DMS114 treated with DMSO at 0.1 percent for 48 hours (cell line): ENCODE results near the gene SLC1A4.
"Not testable (repeated sequence)": the region's sequence is repeated elsewhere in the genome, so short reads cannot be mapped to it uniquely, and the experiment has no call there.

Experiments used
- DNase-seq: peaks from one replicate; lab custom pipeline; 2025; ENCODE audit not compliant: unreplicated experiment; lab: John Stamatoyannopoulos, UW

Gene SLC1A4

DNA sequence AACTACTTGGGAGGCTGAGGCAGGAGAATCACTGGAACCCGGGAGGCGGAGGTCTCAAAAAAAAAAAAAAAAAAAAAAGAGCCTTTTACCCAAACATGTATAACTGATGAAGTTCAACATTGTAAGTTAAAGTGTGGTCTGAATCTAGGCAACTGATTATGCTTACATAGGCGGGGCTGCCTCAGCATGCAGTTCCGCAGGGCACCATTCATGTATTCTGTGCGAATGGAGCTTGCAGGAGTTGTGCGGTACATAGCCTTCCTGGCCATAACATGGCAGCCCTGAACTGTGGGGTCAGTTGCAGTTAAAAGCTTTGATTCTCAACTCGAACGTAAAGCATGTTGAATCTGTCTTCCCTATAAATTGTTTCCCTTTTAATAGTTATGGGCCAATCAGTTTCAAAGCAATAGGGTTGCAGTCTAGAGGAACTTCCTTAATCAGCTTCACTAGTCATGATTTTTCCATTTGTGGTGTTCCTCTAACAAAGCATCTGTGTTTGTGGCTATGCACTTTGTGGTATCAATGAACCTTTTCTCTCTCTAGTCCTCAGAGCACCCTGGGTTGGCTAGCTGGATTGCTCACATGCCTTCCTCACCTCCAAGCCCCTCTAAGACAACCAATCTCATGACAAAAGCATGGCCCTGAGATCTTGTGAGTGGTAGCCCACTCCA is 36.4 kb downstream of the SLC1A4 start:
- DNase-seq, result no peak

DNA sequence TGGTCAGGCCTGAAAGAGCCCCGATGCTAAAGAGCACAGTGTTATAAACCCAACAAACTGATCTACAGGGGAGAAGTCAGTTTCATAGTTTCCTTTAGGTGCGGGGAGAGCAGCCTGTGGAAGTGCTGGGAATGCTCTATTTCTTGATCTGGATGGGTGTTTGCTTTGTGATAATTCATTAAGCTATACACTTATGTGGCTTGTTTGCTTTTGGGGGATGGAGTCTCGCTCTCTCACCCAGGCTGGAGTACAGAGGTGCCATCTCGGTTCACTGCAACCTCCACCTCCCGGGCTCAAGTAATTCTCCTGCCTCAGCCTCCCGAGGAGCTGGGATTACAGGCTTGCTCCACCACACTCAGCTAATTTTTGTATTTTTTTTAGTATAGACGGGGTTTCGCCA is 37.0 kb downstream of the SLC1A4 start:
- no peak for DNase-seq

DNA sequence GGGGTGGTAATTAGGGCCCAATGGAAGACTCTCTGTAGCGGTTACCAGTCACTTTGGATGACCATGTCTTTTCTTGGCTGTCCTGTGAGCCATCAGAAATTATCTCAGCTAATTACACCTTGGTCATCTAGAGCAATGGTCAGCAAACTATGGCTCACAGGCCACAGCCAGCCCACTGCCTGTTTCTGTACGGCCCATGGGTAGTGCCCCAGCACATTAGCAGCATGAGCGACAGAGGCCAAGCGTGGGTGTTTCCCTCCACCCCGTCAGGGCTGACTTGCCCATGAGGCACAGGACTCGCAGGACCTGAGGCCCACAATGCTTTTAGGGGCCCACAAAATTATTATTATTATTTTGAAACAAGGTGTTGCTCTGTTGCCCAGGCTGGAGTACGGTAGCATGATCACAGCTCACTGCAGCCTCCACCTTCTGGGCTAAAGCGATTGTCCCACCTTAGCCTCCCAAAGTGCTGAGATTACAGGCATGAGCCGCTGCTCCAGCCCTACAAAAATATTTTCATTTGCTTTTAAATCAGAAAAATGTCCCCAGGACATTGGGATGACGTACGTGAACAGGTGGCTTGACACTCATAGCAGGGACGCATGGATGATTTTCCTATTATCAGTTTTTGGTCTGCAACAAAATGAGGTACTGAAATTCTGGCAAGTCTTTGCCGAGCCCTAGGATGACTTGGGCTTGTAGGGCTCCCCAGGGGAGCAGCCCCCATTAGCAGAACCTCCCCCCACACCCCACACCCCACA is 37.7 kb downstream of the SLC1A4 start:
- no peak for DNase-seq

DNA sequence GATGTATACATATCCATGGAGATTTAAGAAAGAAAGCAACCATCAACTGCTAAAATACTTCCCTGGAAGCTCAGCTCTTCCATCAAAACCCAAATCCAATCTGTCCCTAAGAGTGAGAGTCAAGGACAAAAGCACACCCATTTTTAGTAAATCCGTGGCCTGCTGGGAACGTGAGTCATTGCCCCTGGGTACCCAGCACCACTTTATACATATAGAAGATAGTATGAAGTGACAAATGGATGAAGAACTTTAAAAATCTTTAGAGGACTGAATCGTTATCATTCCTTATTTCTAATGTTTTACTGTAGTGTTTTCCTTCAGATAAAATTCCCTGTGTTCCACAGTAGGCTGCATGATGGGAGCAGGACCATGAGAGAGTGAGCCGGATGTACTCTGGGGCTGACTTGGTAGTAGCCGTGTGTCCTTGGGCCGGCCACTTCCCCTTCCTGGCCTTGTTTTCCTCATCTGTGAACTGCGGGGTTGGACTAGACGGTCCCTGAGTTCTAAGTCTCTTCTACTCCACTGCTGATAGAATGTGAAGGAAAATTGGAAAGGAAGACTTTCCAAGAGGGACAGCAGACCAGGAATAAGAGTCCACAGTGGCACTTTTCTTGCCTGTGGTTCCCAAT is 38.5 kb downstream of the SLC1A4 start:
- DNase-seq, result no peak

DNA sequence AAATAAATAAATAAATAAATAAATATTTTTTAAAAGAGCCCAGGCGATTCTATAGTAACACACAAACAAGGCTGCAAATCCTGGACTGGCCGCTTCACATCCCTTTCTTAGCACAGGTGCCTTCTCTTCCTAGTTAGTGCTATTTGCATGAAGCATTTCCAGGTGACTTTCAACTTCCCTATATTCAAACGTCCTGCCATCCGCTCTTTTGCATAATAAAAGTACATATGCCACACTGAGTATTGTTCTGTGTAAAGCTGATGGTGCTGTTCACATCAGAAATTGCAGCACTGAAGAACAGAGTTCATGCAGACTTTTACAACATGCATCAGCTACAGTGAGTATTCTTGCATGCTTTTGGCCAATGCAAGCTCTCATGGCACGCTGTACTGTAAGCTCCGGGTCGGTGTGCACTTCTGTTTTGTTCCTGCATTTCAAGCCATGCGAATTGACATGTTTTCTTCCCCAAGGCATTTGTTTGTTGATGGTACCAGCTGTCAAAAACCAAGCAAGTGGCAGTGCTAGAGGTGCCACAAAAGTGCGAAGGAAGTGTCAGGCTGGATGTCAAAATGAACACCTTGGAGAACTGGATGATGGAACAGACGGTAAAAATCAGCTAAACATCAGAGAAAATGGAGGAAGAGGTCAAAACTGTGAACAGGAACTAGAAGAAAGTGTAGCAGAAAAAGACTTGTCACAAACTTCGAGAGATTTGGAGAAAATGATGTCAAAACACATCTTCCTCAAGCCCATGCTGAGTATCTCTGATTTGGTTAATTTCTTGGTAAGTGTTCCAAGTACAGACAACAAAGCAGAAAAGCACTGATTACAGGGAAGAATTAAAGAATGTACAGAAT is 41.5 kb downstream of the SLC1A4 start:
- DNase-seq, result no peak

- DNase-seq, result no peak
Measured at GRCh38 chr2:65031341-65032018, 42.3 kb downstream of the SLC1A4 start.

DNA sequence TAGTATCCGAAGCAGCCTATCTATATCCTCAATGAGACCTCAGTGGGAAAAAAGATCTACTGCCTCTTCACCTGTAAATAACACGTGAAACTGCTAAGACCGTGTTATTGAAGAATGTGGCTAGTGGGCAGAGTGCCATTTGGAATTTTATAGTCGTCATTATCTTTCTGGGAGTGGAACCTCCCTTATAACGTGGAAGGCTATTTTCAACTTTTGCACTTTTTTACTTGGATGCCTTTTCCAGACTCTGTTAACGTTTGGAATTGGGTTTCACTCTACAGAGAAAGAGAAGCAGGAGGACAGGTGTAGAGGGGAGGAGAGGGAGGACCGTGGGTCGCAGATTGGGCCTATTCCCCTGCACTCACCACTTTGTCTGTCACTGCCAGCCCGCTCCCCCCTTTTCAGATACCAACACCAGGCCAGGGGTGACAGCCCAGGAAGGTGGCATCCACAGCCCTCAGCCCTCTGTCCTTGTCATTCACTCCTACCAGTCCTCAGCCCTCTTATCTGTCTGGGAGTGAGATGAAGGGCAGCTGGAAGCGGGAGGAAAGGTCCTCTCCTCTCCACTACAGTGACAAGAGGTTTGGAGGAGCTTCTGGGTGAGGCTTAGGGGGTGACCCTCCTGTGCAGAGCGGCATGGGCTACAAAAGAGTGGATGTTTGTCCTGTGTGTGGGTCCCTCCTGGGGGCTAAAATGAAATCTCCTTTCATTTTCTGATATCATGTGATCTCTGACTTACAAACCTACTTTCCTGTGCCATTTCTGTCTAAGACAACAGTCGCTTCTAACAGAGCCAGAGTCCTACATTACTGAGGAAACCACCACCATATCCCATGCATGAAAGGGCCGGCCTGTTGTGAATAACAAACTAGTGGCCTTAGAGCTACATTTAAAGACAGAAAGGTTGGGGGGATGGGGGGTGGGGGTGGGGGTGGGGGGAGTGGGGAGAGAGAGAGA is 43.1 kb downstream of the SLC1A4 start:
- no peak for DNase-seq

DNA sequence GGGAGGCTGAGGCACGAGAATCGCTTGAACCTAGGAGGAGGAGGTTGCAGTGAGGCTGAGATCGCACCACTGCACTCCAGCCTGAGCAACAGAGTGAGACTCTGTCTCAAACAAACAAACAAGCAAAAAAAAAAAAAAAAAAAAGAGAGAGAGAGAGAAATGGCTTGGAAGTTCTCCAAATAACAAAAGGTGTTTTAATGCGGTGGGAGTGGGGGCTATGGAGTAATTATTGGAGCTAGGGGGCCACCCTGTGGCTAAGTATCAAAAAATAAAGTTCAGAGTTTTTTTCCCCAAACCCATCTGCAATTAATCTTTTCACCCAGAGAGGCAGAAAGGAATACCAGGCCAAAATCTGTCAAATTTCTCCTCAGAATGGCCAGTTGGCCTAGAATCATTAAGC is 44.0 kb downstream of the SLC1A4 start:
- no peak for DNase-seq

- DNase-seq, result not testable (repeated sequence)
Measured at GRCh38 chr2:65033667-65034066, 44.5 kb downstream of the SLC1A4 start.

DNA sequence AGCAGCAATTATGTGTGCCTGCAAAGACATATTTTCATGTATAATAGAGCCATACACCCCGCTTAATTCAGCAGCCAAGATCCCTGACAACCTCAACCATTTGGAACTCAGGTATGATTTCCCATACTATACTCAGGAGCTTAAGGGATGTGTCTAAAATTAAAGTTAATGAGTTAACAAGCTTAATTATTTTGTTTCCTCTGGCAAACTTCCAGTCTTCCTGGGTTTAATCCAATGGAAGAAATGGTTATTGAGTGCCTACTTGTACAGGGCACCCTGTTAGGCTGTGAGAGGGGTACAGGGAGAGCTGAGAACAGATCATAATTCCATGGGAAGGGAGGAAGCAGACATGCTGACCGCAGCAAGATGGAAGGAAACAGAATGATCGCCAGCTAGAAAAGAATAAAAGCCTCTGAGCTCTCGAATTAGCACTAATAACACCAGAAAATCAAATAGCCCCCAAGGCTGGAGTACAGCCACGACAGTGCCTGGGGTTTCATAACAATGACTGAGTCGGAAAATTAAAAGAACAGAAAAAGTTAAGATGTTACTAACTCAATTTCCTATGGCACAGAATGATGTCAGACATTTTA is 46.2 kb downstream of the SLC1A4 start:
- DNase-seq, result no peak

- no peak for DNase-seq
Measured at GRCh38 chr2:65037178-65037577, 48.0 kb downstream of the SLC1A4 start.

GRCh38 chr2:65039640-65040039 is 50.4 kb downstream of the SLC1A4 start:
- DNase-seq, result no peak

- peak; percentile 72 for DNase-seq
Measured at GRCh38 chr2:65040400-65041261, 51.4 kb downstream of the SLC1A4 start.

- no peak for DNase-seq
Measured at GRCh38 chr2:65043001-65043400, 53.8 kb downstream of the SLC1A4 start.

DNA sequence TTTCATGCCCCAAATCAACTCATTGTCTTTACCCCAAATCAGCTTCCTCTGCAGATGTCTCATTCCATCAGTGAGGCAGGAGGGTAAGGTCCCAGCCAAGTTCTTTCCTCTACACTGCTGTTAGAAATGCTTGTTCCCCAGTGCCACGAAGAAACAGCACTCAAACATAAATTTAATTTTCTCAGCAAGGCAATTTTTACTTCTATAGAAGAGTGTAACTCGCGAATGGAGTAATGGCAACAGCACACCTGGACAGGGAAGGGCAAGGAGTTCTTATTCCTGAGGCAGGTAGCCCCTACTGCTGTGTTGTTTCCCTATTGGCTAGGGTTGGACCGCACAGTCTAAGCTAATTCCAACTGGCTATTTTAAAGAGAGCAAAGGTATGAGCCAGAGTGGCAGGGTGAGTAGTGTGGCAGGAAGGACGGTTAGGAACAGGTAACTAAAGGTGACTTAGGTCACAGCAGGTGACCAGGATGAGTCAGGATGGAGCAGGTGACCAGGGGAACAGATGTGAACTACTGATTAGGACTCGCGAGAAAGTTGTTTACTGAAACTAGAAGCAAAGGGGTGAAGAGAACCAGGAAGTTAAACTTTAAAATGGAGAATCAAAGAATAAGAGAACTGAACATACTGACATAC is 55.0 kb downstream of the SLC1A4 start:
- no peak for DNase-seq

GRCh38 chr2:65045651-65046050 is 56.5 kb downstream of the SLC1A4 start:
- no peak for DNase-seq

DNA sequence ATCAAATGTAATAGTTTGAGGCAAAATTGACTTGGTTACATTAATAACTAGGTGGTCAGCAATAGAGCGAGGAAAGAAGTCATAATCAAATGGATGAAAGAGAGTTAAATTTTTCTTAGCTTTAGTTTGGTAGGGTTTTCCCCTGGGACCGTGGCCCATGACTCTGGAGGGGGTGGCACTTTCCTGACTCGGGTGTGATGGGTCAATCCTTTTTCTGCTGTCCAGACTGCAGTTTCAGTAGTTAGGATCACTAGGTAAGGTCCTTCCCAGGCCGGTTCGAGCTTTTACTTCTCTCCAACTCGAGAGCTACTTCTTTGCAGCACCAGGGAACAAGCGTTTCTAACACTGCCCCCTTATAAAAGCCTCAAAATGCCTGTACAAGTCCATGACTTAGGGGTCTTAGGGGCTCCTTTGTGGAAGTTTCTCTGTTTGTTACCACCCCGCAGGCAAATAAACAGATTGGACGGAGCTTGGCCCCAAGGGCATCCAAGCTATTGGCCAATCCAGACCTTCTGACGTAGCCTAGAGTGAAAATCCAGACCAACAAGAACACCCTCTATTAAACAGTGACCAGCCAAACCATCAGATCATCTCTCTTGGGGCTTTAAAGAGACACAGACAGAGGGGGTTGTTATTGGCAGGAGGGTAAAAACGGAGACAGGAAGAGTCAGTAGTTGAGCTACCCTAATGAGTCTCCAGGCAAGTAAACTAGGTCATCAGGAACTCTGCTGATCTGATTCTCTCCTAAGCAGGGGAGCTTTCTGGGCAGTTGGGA is 57.6 kb downstream of the SLC1A4 start:
- no peak for DNase-seq
